GM12891 (cell line): ENCODE data around the gene PRICKLE1.

Experiments used
- DNase-seq: peaks from one replicate; pipeline ENCODE4 v3.0.0; 2011; ENCODE audit warnings: low spot score; ENCODE audit not compliant: insufficient read length
- FAIRE-seq: peaks from 2 replicates; lab custom pipeline; 2011; peaks lifted over from hg19 to GRCh38; lab: Jason Lieb, UNC
- PAX5 ChIP-seq: IDR thresholded peaks from 2 replicates; pipeline ENCODE4 v1.6.1; 2011; ENCODE audit warnings: low read length, moderate library complexity, mild to moderate bottlenecking; ENCODE audit not compliant: insufficient read depth, severe bottlenecking
- POLR2A ChIP-seq: IDR thresholded peaks from 2 replicates; pipeline ENCODE4 v1.6.1; 2011; ENCODE audit warnings: low read depth, low read length, control low read depth
- POLR2AphosphoS5 ChIP-seq: IDR thresholded peaks from 2 replicates; pipeline ENCODE4 v1.6.1; 2011; ENCODE audit warnings: low read depth, low read length, control low read depth
- POU2F2 ChIP-seq: IDR thresholded peaks from 2 replicates; pipeline ENCODE4 v1.6.1; 2011; ENCODE audit warnings: low read depth, mild to moderate bottlenecking, control low read depth, low read length, moderate library complexity
- SPI1 ChIP-seq: IDR thresholded peaks from 2 replicates; pipeline ENCODE4 v1.6.1; 2011; ENCODE audit warnings: low read depth, low read length, control low read depth
- TAF1 ChIP-seq: IDR thresholded peaks from 2 replicates; pipeline ENCODE4 v1.6.1; 2011; ENCODE audit warnings: low read depth, low read length, control low read depth

Gene PRICKLE1

GRCh38 chr12:42615006-42615405, 25.5 kb upstream of the PRICKLE1 start:
- FAIRE-seq (no peak), DNase-seq (no peak)
- TF ChIP-seq PAX5 (no peak), SPI1 (no peak), POLR2A (no peak), POU2F2 (no peak), POLR2AphosphoS5 (no peak), TAF1 (no peak)

DNA sequence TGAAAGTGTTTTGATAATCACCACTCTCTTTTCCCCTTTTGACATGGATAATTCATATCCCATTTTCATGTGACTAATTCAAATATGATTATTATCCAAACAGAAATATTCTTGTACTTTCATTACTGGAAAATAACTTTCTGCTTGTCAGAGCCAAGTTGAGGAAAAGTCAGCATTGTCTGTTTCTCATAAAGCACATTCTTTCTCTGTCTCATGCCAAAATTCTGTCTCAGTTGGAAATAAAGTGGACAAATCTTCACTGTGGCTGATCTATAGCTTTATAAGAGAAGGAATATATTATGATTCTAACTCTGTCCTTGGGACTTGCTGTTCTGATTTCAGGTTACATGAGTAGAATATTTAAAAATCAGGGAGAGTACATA, 22.7 kb upstream of the PRICKLE1 start:
- TF ChIP-seq POU2F2 (no peak), SPI1 (no peak), POLR2AphosphoS5 (no peak), POLR2A (no peak), TAF1 (no peak), PAX5 (no peak)
- FAIRE-seq, result no peak
- DNase-seq, result no peak

DNA sequence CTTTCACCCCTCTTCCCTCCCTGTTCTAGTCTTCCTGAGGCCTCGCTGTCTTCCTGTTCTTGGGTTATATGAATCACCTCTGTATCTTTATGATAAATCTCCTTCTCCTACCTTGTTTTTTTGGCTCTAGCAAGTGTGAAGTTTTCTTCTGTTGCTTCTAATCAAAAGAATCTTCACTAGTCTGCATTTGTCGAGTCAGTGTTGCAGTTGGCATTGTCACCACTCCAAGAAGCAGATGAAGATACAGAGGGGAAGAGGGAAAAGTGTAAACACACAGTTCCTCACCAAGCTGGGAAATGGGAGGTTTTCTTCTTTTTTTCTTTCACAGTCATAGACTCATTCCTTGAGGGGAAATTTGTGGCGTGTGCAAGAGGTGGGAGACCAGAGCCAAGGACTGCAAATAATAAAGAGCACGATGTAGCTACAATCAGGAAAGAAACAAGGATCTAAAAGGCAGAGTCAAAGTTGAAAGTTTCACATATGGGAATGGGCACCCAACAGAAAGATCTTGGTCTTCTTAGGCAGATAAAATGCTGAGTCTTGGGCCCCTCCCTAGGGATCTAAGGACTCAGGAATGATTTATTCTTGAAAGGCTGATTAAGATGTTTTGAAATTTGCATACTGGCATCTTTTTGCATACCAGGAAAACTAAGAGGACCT, 22.2 kb upstream of the PRICKLE1 start:
- TF ChIP-seq POLR2A, result no peak
- TF ChIP-seq POLR2AphosphoS5, result no peak
- TF ChIP-seq POU2F2, result no peak
- TF ChIP-seq SPI1, result no peak
- TF ChIP-seq TAF1, result no peak
- DNase-seq (no peak), FAIRE-seq (no peak)

GRCh38 chr12:42609605-42610004, 20.1 kb upstream of the PRICKLE1 start:
- no peak for FAIRE-seq
- TF ChIP-seq POU2F2 (no peak), TAF1 (no peak), PAX5 (no peak), POLR2AphosphoS5 (no peak), SPI1 (no peak), POLR2A (no peak)
- DNase-seq, result no peak

DNA sequence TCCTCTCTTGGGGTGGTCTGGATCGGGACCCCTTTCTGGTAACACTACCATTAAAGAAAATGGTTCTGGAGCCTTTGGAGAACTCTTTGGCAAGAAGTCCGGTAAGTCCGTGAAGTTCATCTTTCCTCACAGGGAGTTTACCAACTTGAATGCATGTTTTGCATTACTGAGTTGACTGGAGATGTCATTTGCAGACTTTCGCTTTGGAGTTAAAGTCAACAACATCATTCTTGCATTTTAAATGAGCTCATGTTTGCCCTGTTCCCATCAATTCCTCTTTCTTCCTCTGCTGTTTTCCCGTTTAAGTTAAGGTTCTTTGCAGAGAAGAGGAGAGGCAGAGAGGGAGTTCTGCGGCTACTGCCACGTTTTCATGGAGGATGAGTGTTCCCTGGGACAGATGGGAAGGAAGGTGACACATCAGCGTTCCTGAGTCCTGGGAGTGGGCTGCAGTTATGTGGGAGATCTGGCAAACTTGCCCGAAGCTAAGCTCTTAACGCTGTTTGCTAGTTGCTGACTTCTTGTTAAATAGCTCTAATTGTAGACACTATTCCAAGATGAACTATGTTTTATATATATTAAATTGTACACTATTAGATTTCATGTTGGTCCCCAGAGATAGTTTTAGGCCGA, 18.8 kb upstream of the PRICKLE1 start:
- no peak for FAIRE-seq

GRCh38 chr12:42607584-42608058, 18.1 kb upstream of the PRICKLE1 start:
- FAIRE-seq (no peak), DNase-seq (no peak)
- TF ChIP-seq POLR2A (no peak), SPI1 (no peak), POLR2AphosphoS5 (no peak), POU2F2 (no peak), PAX5 (no peak), TAF1 (no peak)

More for the DNA sequence above, 18.8 kb upstream of the PRICKLE1 start:
- TF ChIP-seq POLR2AphosphoS5 (no peak), POLR2A (no peak), PAX5 (no peak), SPI1 (no peak), TAF1 (no peak)
- DNase-seq, result no peak

DNA sequence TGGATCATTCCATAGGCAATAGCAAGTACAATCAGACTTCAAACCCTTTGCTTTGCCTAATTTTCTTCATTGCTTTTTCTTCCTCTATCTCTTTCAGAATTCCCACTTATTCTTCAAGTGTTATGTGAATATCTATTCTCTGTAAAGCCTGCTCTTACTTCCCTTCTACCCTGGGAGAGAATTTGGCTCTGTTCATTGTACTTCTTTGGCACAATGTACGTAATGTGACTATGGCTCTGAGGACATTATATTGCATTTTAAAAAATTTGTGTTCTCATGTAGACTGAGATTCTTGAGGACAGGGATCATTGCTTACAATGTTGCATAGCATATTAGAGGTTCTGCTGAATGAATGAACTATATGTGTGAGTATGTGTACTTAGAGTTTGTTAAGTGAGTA, 16.9 kb upstream of the PRICKLE1 start:
- no peak for TF ChIP-seq TAF1
- TF ChIP-seq SPI1, result no peak
- TF ChIP-seq PAX5, result no peak
- TF ChIP-seq POU2F2, result no peak
- no peak for TF ChIP-seq POLR2A
- TF ChIP-seq POLR2AphosphoS5, result no peak
- FAIRE-seq (no peak), DNase-seq (no peak)

DNA sequence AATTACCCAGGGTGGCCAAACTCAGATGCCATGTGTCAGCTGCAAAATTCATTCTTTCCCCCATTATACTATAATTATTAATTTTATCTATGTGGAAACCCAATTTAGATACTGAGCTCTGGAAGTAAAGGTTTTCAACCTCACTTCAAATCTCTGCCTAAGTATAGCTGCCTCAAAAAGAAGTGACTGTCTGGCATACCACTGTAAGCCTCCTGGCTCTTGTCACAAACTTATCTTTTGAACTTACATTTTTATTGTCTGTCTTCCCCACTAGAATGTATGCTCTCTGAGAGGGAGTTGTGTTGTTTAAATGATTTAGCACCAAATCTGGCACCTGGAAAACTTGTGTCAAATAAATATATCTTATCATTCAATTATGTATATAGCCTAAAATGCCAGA, 16.1 kb upstream of the PRICKLE1 start:
- TF ChIP-seq POU2F2 (no peak), POLR2AphosphoS5 (no peak), POLR2A (no peak), TAF1 (no peak), SPI1 (no peak), PAX5 (no peak)
- no peak for DNase-seq
- no peak for FAIRE-seq

DNA sequence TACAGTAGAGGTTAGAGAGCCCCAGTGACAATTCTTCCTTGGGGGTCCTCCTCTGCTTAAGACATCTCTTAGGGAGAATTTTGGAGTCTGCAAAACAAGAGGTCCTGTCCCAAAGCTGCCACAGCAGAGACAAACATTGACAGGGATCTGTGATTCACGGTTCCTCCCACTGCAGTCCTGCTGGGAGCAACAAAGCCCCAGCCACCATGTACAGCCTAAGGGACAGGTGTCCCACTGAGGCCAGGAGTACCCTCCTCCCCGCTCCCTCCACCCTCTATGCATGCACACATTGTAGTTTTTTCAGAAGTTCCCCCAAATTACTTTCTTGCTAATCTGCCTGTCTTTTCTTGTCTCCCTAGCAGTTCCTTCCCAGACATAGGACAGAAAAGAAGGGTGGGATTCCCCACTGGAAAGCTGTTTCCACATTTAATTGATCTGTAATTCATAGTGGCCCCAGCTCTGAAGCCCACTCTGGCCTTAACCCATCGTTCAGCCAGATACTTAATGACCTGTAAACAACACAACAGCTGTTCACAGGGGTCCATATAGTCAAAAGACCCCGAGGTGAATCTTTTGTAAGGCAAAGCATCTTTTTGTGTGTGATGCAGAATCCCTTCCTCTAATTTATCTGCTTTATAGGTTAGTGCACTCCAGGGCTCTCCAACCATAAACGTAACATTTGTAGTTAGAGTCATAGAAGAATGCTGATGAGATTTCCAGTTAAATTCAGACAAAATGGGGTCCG, 13.9 kb upstream of the PRICKLE1 start:
- no peak for FAIRE-seq
- TF ChIP-seq PAX5 (no peak), POLR2A (no peak), POU2F2 (no peak), POLR2AphosphoS5 (no peak), SPI1 (no peak), TAF1 (no peak)
- DNase-seq, result no peak

DNA sequence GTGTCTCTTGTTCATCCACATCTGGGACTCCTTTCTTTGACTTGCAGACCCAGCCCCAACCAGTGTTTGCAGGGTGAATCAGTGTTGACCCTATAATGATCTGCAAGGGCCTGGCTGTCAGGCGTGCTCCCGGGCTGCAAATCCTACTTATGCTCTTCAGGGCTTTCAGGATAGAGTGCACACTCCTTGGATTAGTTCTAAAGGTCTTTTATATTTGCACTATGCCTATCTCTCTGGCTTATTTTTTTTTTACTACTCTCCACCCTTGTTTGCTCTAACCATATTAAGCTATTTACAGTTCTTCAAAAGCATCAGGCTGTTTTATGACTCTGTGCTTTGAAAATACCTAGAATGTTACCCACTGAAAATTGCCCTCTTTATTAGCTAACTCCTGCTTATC, 4.3 kb upstream of the PRICKLE1 start:
- DNase-seq (no peak), FAIRE-seq (no peak)
- TF ChIP-seq SPI1 (no peak), TAF1 (no peak), POU2F2 (no peak), POLR2A (no peak), POLR2AphosphoS5 (no peak), PAX5 (no peak)
